OCI-LY1 (cell line): ENCODE results near the gene KIRREL3.

Experiments
- H2AFZ ChIP-seq: fragments of 200-600 bp; sonication (generic), shearing (Covaris generic); 2 replicates; pipeline ENCODE4 v1.6.0; 2014; ENCODE audit warnings: antibody characterized with exemption, mild to moderate bottlenecking, low read length
- H3F3A ChIP-seq: fragments of 200-600 bp; sonication (generic), shearing (Covaris generic); 2 replicates; pipeline ENCODE4 v1.6.0; 2014; ENCODE audit warnings: mild to moderate bottlenecking, antibody characterized with exemption, low read length, moderate library complexity; ENCODE audit not compliant: insufficient read depth
- H3K27ac ChIP-seq: fragments of 200-600 bp; sonication (generic); 2 replicates; pipeline ENCODE4 v1.5.1; 2014; ENCODE audit warnings: low read length, mixed run types, mild to moderate bottlenecking, low read depth; ENCODE audit not compliant: poor library complexity, severe bottlenecking
- H3K27me3 ChIP-seq: fragments of 200-600 bp; sonication (generic); 2 replicates; pipeline ENCODE4 v1.6.0; 2014; ENCODE audit warnings: antibody characterized with exemption, mild to moderate bottlenecking, low read length, moderate library complexity; ENCODE audit not compliant: insufficient read depth
- H3K36me3 ChIP-seq: fragments of 200-600 bp; sonication (generic); 2 replicates; pipeline ENCODE4 v1.6.1; 2014; ENCODE audit warnings: mild to moderate bottlenecking, antibody characterized with exemption, low read length, moderate library complexity, mixed read lengths; ENCODE audit not compliant: insufficient read depth
- H3K4me1 ChIP-seq: fragments of 200-600 bp; sonication (generic); 2 replicates; pipeline ENCODE4 v1.5.1; 2014; ENCODE audit warnings: mild to moderate bottlenecking, low read length, moderate library complexity; ENCODE audit not compliant: insufficient read depth, severe bottlenecking
- H3K4me2 ChIP-seq: fragments of 200-600 bp; sonication (generic), shearing (Covaris generic); 2 replicates; pipeline ENCODE4 v1.6.1; 2014; ENCODE audit warnings: low read length
- H3K4me3 ChIP-seq: fragments of 200-600 bp; sonication (generic); 2 replicates; pipeline ENCODE4 v1.5.1; 2014; ENCODE audit warnings: low read length, low read depth, mild to moderate bottlenecking, mixed read lengths; ENCODE audit not compliant: poor library complexity, severe bottlenecking
- H3K79me2 ChIP-seq: fragments of 200-600 bp; shearing (Covaris generic); 2 replicates; pipeline ENCODE4 v1.6.1; 2016; ENCODE audit warnings: mixed run types, low read length, mixed read lengths; ENCODE audit not compliant: insufficient read depth
- H3K9ac ChIP-seq: fragments of 200-600 bp; sonication (generic), shearing (Covaris generic); 2 replicates; pipeline ENCODE4 v1.6.1; 2014; ENCODE audit warnings: mild to moderate bottlenecking, low read length, mixed read lengths
- H3K9me2 ChIP-seq: fragments of 200-600 bp; sonication (generic), shearing (Covaris generic); 2 replicates; pipeline ENCODE4 v1.6.1; 2014; ENCODE audit warnings: low read depth, mild to moderate bottlenecking, low read length, mixed read lengths
- H3K9me3 ChIP-seq: fragments of 200-600 bp; shearing (Covaris generic); 2 replicates; pipeline ENCODE4 v1.6.1; 2014; ENCODE audit warnings: low read length, mixed read lengths
- H4K20me1 ChIP-seq: fragments of 200-600 bp; sonication (generic), shearing (Covaris generic); 2 replicates; pipeline ENCODE4 v1.6.0; 2016; ENCODE audit warnings: mild to moderate bottlenecking, low read length; ENCODE audit not compliant: insufficient read depth
- CTCF ChIP-seq: fragments of 200-600 bp; sonication (generic), shearing (Covaris generic); IDR thresholded peaks from 2 replicates; pipeline ENCODE4 v1.5.1; 2017; ENCODE audit warnings: mild to moderate bottlenecking, antibody characterized with exemption, low read length, moderate library complexity, mixed read lengths
- EZH2 ChIP-seq: fragments of 200-600 bp; sonication (generic), shearing (Covaris generic); IDR thresholded peaks from 2 replicates; pipeline ENCODE4 v1.8.0; 2017; ENCODE audit warnings: borderline replicate concordance, mixed run types, mild to moderate bottlenecking, antibody characterized with exemption, low read length, moderate library complexity, mixed read lengths

KIRREL3 gene

DNA sequence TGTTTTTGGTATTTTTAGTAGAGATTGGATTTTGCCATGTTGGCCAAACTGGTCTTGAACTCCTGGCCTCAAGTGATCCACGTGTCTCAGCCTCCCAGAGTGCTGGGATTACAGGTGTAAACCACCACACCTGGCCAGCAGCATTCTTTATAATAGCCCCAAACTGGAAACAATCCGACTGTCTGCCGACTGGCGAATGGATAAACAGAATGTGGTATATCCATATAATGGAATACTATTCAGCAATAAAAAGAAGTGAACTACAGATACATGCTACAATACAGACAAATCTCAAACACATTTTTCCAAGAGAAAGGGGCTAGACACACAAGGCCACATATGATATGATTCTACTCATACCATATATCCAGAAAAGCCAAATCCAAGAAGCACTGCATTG lies 493.8 kb downstream of the KIRREL3 start:
- Histone ChIP-seq H3K27me3 (no peaks in the 10 kb centered on the region), H3K9me3 (no peaks in the 10 kb centered on the region)

GRCh38 chr11:126502982-126503381 lies 497.6 kb downstream of the KIRREL3 start:
- no peaks in the 10 kb centered on the region for H3K36me3 ChIP-seq
- no peaks in the 10 kb centered on the region for H3F3A ChIP-seq
- H3K27me3 ChIP-seq: no peaks in the 10 kb centered on the region
- TF ChIP-seq CTCF: no peak
- no peak for TF ChIP-seq EZH2
- no peaks in the 10 kb centered on the region for H3K79me2 ChIP-seq
- H3K9me3 ChIP-seq: no peaks in the 10 kb centered on the region
- H3K9ac ChIP-seq: no peak overlapping the region
- no peaks in the 10 kb centered on the region for H4K20me1 ChIP-seq
- no peak overlapping the region for H2AFZ ChIP-seq
- no peaks in the 10 kb centered on the region for H3K4me1 ChIP-seq
- no peak overlapping the region for H3K4me3 ChIP-seq
- no peaks in the 10 kb centered on the region for H3K9me2 ChIP-seq
- no peak overlapping the region for H3K4me2 ChIP-seq
- H3K27ac ChIP-seq: no peak overlapping the region

More for the DNA sequence above, 493.8 kb downstream of the KIRREL3 start:
- H3K36me3 ChIP-seq: no peaks in the 10 kb centered on the region
- no peak overlapping the region for H3K27ac ChIP-seq
- H3K79me2 ChIP-seq: no peaks in the 10 kb centered on the region
- no peak overlapping the region for H3K4me2 ChIP-seq
- H4K20me1 ChIP-seq: no peaks in the 10 kb centered on the region
- TF ChIP-seq CTCF (no peak), EZH2 (no peak)
- no peak overlapping the region for H3K4me3 ChIP-seq
- no peak overlapping the region for H2AFZ ChIP-seq
- no peaks in the 10 kb centered on the region for H3K9me2 ChIP-seq
- H3F3A ChIP-seq: no peaks in the 10 kb centered on the region
- H3K4me1 ChIP-seq: no peaks in the 10 kb centered on the region
- H3K9ac ChIP-seq: no peak overlapping the region

GRCh38 chr11:126502159-126502558 lies 498.4 kb downstream of the KIRREL3 start:
- Histone ChIP-seq H3K27ac (no peak overlapping the region), H3K36me3 (no peaks in the 10 kb centered on the region), H4K20me1 (no peaks in the 10 kb centered on the region), H3F3A (no peaks in the 10 kb centered on the region), H3K9ac (no peak overlapping the region), H3K4me3 (no peak overlapping the region), H3K27me3 (no peaks in the 10 kb centered on the region), H3K9me2 (no peaks in the 10 kb centered on the region), H3K9me3 (no peaks in the 10 kb centered on the region), H3K79me2 (no peaks in the 10 kb centered on the region), H3K4me1 (no peaks in the 10 kb centered on the region), H2AFZ (no peak overlapping the region), H3K4me2 (no peak overlapping the region)
- TF ChIP-seq EZH2: no peak
- TF ChIP-seq CTCF: no peak
